ENCODE results near the gene ENAH.

ENAH gene

DNA sequence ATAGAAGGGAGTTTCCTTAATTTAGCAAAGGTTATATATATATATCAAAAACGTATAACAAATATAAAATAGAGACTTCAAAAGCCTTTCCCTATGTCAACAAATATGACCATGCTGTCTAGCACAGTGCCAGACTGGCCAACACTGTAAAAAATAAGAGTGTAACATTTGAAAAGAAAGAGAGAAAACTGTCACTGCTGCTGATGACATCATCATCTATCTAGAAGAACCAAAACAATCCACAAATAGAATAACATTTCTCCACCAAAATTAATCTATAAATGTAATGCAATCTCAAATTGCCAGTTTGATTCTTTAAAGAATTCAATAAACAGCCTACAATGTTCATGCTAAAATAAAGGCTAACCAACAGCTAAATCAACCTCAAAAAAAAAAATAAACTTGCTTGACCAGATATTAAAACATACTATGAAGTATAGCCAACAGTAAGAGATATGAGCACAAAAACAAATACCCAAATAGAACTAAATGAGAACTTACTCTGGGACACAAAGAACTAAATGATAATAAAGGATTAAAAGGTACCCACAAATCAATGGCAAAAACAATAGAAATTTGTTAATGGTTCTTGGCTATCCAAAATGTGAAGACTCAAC is 50.2 kb downstream of the ENAH start:
- DNase-seq = no peak

- DNase-seq = no peak
Observed at GRCh38 chr1:225601902-225602589, 50.9 kb downstream of the ENAH start.

GRCh38 chr1:225598847-225599246 is 54.1 kb downstream of the ENAH start:
- DNase-seq = no peak

- DNase-seq = no peak
Observed at GRCh38 chr1:225597926-225598575, 54.9 kb downstream of the ENAH start.

GRCh38 chr1:225596736-225597135 is 56.2 kb downstream of the ENAH start:
- no peak for DNase-seq

GRCh38 chr1:225595974-225596551 is 56.9 kb downstream of the ENAH start:
- DNase-seq = no peak

GRCh38 chr1:225595452-225595851 is 57.5 kb downstream of the ENAH start:
- no peak for DNase-seq

DNA sequence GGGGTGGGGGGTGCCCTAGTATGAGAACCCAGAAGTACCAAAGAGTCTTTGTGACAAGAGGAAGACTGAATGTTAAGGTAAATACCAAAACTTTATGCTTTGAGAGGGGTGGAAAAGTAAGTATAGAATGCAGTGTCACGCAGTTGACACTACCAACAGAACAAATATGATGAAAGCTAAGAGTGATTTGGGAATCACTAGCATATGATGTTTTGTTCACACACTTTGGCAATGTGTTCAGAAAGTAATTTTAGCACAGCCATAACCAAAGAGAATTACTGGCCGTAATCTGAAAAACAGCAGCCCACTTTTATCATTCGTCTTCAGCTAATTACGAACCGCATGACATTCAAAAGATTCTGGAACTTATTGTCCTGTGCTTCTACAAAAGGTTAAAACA is 59.5 kb downstream of the ENAH start:
- no peak for DNase-seq

DNA sequence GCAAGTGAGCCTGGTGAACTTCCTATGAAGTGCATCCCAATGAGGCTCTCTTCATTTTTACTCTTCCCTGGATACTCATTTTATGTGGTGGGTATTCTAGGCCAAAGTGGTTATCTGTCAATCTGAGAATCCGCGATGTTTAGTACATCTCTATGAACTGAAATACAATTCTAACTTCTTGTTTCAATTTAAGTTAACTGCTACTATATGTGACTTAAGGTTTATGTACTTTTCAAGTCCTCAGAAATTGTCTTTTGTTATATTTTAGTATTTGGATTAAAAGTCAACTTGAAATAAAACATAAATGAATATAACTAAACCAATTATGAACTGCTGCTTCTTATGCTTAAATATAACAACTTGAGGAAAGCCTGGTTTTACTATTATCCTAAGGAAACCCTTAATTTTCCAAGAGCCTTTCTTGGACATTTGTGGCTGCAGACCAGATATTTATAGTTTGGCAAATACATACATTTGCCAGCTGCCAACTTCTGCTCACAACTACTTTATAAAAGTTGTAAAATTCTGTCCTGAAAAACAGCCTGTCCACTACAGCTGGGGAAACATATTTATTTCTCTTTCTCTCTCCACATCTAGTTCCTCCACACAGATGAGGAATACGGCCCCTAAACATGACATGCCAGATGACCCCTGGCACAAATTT is 60.4 kb downstream of the ENAH start:
- DNase-seq = no peak

- no peak for DNase-seq
Observed at GRCh38 chr1:225587310-225587709, 65.6 kb downstream of the ENAH start.

GRCh38 chr1:225581186-225581585 is 71.7 kb downstream of the ENAH start:
- DNase-seq = no peak

GRCh38 chr1:225580238-225581099 is 72.5 kb downstream of the ENAH start:
- no peak for DNase-seq

GRCh38 chr1:225578251-225578977 is 74.5 kb downstream of the ENAH start:
- DNase-seq = no peak

GRCh38 chr1:225577241-225577640 is 75.7 kb downstream of the ENAH start:
- no peak for DNase-seq

- no peak for DNase-seq
Observed at GRCh38 chr1:225573216-225573615, 79.7 kb downstream of the ENAH start.

- no peak for DNase-seq
Observed at GRCh38 chr1:225572422-225572821, 80.5 kb downstream of the ENAH start.

- DNase-seq = no peak
Observed at GRCh38 chr1:225567789-225568188, 85.1 kb downstream of the ENAH start.

GRCh38 chr1:225565847-225566246 is 87.1 kb downstream of the ENAH start:
- no peak for DNase-seq

GRCh38 chr1:225561675-225562074 is 91.2 kb downstream of the ENAH start:
- DNase-seq = no peak

DNA sequence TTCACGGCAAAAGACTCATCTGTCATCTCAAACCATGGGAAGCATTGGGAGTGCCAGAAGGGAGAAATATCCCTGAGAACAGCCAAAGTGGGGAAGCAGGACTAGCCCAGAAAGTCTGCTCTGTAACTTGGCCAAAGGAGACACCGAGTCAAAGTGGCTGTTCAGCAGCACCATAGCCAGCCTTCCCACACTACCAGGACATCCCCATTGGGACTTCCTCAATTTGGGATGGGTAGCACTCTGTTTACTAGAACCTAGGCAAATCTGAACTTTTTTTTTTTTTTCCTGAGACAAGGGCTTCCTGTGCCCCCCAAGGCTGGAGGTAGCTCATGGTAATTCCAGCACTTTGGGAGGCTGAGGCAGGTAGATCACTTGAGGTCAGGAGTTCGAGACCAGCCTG is 93.0 kb downstream of the ENAH start:
- DNase-seq = no peak

DNA sequence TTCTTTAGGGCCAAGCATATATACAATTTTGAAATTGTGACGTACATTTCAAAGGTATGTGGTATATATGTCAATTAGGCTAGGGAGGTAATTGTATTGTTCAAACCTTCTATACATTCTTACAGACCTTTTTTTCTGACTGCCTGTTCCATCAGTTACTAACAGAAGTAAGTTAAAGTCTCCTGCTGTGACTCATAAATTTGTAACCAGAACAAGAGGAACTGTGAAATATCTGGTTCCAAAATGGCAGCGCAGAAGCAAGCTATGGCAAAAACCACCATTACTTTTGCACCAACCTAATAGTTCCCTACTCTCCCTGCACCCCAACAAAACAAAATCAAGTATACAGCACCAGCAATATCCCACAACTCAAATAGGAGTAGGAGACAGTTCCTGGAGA is 93.6 kb downstream of the ENAH start:
- DNase-seq = no peak

DNA sequence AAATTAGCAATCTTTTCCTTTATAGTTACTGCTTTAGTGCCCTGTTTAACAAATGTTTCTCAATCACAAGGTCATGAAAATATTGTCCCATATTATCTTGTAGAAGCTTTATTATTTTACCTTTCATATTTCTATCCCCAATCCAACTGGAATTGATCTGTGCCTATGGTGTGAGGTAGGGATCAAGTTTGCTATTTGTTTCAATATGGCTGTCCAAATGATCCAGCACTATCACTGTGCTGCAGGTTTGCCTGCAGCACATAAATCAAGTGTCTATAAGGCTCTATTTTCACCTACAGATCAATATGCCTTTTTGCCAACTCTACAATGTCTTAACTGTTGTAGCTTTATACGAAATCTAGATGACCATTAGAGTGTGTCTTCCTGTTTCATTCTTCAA is 96.2 kb downstream of the ENAH start:
- no peak for DNase-seq

All from activated CD4-positive, alpha-beta T cell treated with anti-CD3 and anti-CD28 coated beads for 48 hours (primary cell).